DOHH2 (cell line): ENCODE measurements around the gene RALGAPA2.

Experiments used
- H3F3A ChIP-seq: fragments of 200-600 bp; sonication (generic), shearing (Covaris generic); 2 replicates; pipeline ENCODE4 v1.6.0; 2016; ENCODE audit warnings: antibody characterized with exemption, mild to moderate bottlenecking; ENCODE audit not compliant: control insufficient read depth, insufficient read depth
- H3K27ac ChIP-seq: fragments of 200-600 bp; sonication (generic); 2 replicates; pipeline ENCODE4 v1.5.1; 2014; ENCODE audit warnings: low read depth, mild to moderate bottlenecking, low read length, moderate library complexity
- H3K27me3 ChIP-seq: fragments of 200-600 bp; sonication (generic); 2 replicates; pipeline ENCODE4 v1.6.1; 2014; ENCODE audit warnings: mild to moderate bottlenecking, low read length, mixed read lengths; ENCODE audit not compliant: control insufficient read depth
- H3K36me3 ChIP-seq: fragments of 200-600 bp; sonication (generic); 2 replicates; pipeline ENCODE4 v1.6.1; 2014; ENCODE audit warnings: mild to moderate bottlenecking, low read length, moderate library complexity, mixed read lengths; ENCODE audit not compliant: control insufficient read depth
- H3K4me1 ChIP-seq: fragments of 200-600 bp; sonication (generic); 2 replicates; pipeline ENCODE4 v1.6.1; 2014; ENCODE audit warnings: mild to moderate bottlenecking, low read length, mixed read lengths; ENCODE audit not compliant: control insufficient read depth
- H3K4me2 ChIP-seq: fragments of 200-600 bp; sonication (generic); 2 replicates; pipeline ENCODE4 v1.6.0; 2014; ENCODE audit warnings: mild to moderate bottlenecking, low read length, moderate library complexity
- H3K4me3 ChIP-seq: fragments of 200-600 bp; sonication (generic); 2 replicates; pipeline ENCODE4 v1.5.1; 2014; ENCODE audit warnings: mild to moderate bottlenecking, low read length, mixed read lengths
- H3K79me2 ChIP-seq: fragments of 200-600 bp; sonication (generic); 2 replicates; pipeline ENCODE4 v1.6.1; 2014; ENCODE audit warnings: mild to moderate bottlenecking, low read length, mixed read lengths; ENCODE audit not compliant: control insufficient read depth
- H3K9me2 ChIP-seq: fragments of 200-600 bp; sonication (generic); replicated peaks from 2 replicates; pipeline ENCODE4 v1.6.1; 2014; ENCODE audit warnings: mild to moderate bottlenecking, low read length, mixed read lengths; ENCODE audit not compliant: control insufficient read depth
- H3K9me3 ChIP-seq: fragments of 200-600 bp; sonication (generic); 2 replicates; pipeline ENCODE4 v1.6.1; 2014; ENCODE audit warnings: antibody characterized with exemption, low read length, mixed read lengths; ENCODE audit not compliant: control insufficient read depth, insufficient read depth
- H4K20me1 ChIP-seq: fragments of 200-600 bp; sonication (generic); 2 replicates; pipeline ENCODE4 v1.6.0; 2014; ENCODE audit warnings: low read depth, mild to moderate bottlenecking, antibody characterized with exemption, low read length, moderate library complexity; ENCODE audit not compliant: control insufficient read depth, insufficient read depth
- EZH2phosphoT487 ChIP-seq: fragments of 200-600 bp; sonication (generic); IDR thresholded peaks from 2 replicates; pipeline ENCODE4 v1.6.1; 2017; ENCODE audit warnings: borderline replicate concordance, mild to moderate bottlenecking, antibody characterized with exemption, low read length, moderate library complexity, mixed read lengths
- TF ChIP-seq, protein P1 (sequence below): fragments of 200-600 bp; sonication (generic); IDR thresholded peaks from one replicate; pipeline ENCODE4 v1.5.1; 2014; ENCODE audit warnings: antibody characterized with exemption, mild to moderate bottlenecking, low read depth, low read length; ENCODE audit not compliant: poor library complexity, severe bottlenecking

RALGAPA2 gene

DNA sequence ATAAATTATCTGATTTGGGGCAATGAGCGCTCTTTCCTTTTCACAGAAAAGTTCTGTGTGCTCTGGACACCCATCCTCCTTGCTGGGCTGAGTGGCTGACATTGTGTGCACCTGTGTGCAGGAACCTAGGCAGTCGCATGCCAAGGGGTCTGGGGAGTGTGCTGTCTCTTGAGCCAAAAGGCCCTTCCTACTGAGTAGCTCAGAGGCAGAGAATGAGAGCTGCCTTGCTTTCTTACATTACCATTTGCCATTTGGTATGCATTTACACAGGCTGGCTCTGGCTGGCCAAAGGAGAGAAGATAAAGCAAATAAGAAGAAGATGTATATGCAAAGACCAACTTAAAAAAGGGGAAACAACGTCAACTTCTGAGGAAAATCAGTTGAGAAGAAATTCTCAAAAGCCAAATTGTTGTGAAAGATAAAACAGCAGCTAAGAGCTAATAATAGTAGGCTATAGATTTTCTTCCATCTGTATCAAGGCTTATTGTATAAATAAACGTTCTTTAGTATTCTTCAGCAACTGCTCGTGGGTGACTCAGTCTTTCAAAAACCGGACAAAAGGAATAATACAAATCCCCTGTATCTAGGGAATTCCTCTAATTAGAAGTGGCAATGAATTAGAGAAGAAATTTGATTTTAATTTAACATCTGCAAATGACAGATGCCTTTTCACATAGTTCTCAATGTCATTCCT lies 222.6 kb downstream of the RALGAPA2 start:
- TF ChIP-seq EZH2phosphoT487, result no peak
- TF ChIP-seq, protein P1, sequence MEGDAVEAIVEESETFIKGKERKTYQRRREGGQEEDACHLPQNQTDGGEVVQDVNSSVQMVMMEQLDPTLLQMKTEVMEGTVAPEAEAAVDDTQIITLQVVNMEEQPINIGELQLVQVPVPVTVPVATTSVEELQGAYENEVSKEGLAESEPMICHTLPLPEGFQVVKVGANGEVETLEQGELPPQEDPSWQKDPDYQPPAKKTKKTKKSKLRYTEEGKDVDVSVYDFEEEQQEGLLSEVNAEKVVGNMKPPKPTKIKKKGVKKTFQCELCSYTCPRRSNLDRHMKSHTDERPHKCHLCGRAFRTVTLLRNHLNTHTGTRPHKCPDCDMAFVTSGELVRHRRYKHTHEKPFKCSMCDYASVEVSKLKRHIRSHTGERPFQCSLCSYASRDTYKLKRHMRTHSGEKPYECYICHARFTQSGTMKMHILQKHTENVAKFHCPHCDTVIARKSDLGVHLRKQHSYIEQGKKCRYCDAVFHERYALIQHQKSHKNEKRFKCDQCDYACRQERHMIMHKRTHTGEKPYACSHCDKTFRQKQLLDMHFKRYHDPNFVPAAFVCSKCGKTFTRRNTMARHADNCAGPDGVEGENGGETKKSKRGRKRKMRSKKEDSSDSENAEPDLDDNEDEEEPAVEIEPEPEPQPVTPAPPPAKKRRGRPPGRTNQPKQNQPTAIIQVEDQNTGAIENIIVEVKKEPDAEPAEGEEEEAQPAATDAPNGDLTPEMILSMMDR, result no peak
- H3K4me3 ChIP-seq, result peak overlapping the region; percentile 29
- no peaks in the 10 kb centered on the region for H4K20me1 ChIP-seq
- no peaks in the 10 kb centered on the region for H3K9me3 ChIP-seq
- no peaks in the 10 kb centered on the region for H3K36me3 ChIP-seq
- H3K4me1 ChIP-seq, result peaks cover 22% of the 10 kb centered on the region
- no peaks in the 10 kb centered on the region for H3K79me2 ChIP-seq
- no peaks in the 10 kb centered on the region for H3K27me3 ChIP-seq
- no peaks in the 10 kb centered on the region for H3F3A ChIP-seq
- peak overlapping the region; percentile 40 for H3K4me2 ChIP-seq
- H3K27ac ChIP-seq, result 0 out of 2 replicates have a peak overlapping the region, but pooled peaks have one; percentile 1
- no peaks in the 10 kb centered on the region for H3K9me2 ChIP-seq

DNA sequence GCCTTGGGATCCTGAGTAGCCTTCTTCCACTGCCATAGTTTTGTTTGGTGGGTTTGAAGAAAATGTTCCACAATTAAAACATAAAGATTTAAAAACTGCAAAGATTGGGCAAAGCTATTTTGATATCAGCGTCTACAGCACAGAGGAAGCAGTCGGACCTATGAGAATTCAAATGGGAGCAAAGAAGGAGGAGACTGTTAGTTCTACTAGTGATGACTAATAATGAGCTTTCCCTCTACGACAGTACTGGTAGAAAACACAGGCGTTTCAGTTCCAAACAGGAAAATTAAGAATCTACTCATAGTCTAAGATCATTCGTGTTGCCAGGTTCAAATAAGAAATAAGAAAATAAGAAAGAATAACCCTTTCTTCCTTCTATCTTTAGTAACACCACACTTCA lies 223.4 kb downstream of the RALGAPA2 start:
- TF ChIP-seq, protein P1, result no peak
- no peak for TF ChIP-seq EZH2phosphoT487
- Histone ChIP-seq H3K4me3 (no peak overlapping the region), H3K9me2 (no peaks in the 10 kb centered on the region), H4K20me1 (no peaks in the 10 kb centered on the region), H3K27me3 (no peaks in the 10 kb centered on the region), H3K27ac (no peak overlapping the region), H3K9me3 (no peaks in the 10 kb centered on the region), H3K4me1 (peaks cover 22% of the 10 kb centered on the region), H3K4me2 (peak overlapping the region; percentile 31), H3F3A (no peaks in the 10 kb centered on the region), H3K79me2 (no peaks in the 10 kb centered on the region), H3K36me3 (no peaks in the 10 kb centered on the region)

DNA sequence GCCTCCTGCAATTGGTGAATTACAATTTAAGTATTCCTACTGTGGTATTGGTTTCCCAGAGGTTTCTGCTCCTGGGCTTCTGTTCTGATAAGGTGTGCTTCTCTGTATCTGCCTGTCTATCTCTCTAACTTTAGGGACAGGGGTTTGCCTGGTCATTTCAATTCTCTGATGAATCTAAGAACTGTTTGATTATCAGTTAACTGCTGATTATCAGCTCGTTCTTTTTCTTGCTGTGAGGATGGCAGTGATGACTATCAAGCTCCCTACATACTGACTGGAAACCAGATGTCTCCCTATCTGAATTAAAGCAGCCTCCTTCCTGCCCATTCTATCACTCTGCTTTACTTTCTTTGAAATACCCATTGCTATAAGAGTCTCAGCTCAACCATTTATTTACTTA lies 224.1 kb downstream of the RALGAPA2 start:
- H3K9me3 ChIP-seq, result no peaks in the 10 kb centered on the region
- no peaks in the 10 kb centered on the region for H3K79me2 ChIP-seq
- no peak for TF ChIP-seq EZH2phosphoT487
- TF ChIP-seq, protein P1, result no peak
- H3K4me1 ChIP-seq, result peaks cover 22% of the 10 kb centered on the region
- H3K4me3 ChIP-seq, result no peak overlapping the region
- H3K27me3 ChIP-seq, result no peaks in the 10 kb centered on the region
- no peaks in the 10 kb centered on the region for H4K20me1 ChIP-seq
- H3K9me2 ChIP-seq, result no peaks in the 10 kb centered on the region
- no peak overlapping the region for H3K4me2 ChIP-seq
- no peaks in the 10 kb centered on the region for H3K36me3 ChIP-seq
- no peaks in the 10 kb centered on the region for H3F3A ChIP-seq
- H3K27ac ChIP-seq, result no peak overlapping the region
